Measurements from ENCODE around the gene MCM9. TPM values are rescaled to one million over a fixed set of nuclear protein-coding genes. Genes with fewer than 3 reads are reported as not detected.

Gene MCM9
- total RNA-seq = 20.4 and 20.7 TPM in 2 replicates
- long read RNA-seq, full-length matches to known transcripts = 1 of 20 reads
- long read RNA-seq, partial matches to known transcripts = 3 of 20 reads
- long read RNA-seq, other reads (novel, unspliced or antisense) = 16 of 20 reads

DNA sequence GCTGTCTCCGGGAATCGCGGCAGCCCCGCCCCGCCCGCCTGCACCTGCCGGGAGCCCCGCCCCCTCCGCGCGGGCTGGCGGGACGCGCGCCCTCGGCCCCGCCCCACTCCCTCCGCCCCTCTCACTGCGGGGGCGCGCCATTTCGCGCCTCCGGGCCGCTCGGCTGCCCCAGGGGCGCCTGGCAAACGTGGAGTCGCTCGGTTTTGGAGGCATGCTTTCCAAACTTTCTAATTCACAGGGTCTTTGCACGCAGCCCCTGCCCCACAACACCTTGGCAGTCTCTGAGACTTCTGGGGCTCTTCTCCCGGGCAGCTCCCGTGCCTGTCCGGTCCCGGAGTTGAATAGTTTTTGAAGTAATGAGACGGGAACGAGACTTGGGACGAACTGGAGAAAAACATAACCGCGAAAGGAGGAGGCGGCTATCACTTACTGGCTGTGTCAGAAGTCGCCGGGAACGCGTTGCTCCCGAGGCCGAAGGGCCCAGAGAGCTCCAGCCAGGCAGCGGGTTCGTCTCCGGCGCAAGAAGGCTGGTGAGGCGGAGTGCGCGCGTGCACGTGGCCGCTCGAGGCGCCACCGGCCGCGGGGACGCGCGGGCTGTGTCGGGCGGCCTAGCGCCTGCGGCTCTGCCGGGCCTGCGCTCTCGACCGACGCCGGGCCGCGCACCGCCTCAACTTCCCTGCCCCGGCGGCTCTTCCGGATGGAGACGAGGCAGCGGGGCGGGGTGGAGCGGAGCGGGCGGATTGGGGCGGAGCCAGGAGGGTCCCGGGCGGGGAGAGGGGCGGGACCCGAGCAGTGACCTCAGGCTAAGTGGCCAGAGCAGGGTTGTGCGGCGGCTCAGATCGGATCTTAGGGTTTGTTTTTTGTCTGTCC is at the start of gene MCM9:
Gene MCM9, minus strand, starts transcription at position 699 of the 870 bp plus-strand sequence. CDS start 3,436 bp downstream, outside the sequence.
- no peaks in the 10 kb centered on the region for H3K27me3 Mint-ChIP-seq (ENCODE audit: low read depth)
- peaks cover 3% of the 10 kb centered on the region for H3K9me3 Mint-ChIP-seq
- DNase-seq (ENCODE audit: low read depth, low spot score) = peak; percentile 89
- peak within 1 kb of the TSS; percentile 99 for H3K27ac Mint-ChIP-seq (ENCODE audit: unreplicated experiment)
- peaks cover 11% of the 10 kb centered on the region for H3K36me3 Mint-ChIP-seq (ENCODE audit: low read depth)
- peaks cover 30% of the 10 kb centered on the region for H3K4me1 Mint-ChIP-seq
- TF ChIP-seq, protein P1, sequence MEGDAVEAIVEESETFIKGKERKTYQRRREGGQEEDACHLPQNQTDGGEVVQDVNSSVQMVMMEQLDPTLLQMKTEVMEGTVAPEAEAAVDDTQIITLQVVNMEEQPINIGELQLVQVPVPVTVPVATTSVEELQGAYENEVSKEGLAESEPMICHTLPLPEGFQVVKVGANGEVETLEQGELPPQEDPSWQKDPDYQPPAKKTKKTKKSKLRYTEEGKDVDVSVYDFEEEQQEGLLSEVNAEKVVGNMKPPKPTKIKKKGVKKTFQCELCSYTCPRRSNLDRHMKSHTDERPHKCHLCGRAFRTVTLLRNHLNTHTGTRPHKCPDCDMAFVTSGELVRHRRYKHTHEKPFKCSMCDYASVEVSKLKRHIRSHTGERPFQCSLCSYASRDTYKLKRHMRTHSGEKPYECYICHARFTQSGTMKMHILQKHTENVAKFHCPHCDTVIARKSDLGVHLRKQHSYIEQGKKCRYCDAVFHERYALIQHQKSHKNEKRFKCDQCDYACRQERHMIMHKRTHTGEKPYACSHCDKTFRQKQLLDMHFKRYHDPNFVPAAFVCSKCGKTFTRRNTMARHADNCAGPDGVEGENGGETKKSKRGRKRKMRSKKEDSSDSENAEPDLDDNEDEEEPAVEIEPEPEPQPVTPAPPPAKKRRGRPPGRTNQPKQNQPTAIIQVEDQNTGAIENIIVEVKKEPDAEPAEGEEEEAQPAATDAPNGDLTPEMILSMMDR (conservative IDR thresholded peaks at IDR 0.05) = no peak
- peak within 1 kb of the TSS; percentile 95 for H3K4me3 Mint-ChIP-seq

- Mint-ChIP-seq H3K27ac (ENCODE audit: unreplicated experiment) (no peak overlapping the region), H3K36me3 (ENCODE audit: low read depth) (no peaks in the 10 kb centered on the region), H3K9me3 (no peaks in the 10 kb centered on the region), H3K27me3 (ENCODE audit: low read depth) (no peaks in the 10 kb centered on the region), H3K4me1 (no peaks in the 10 kb centered on the region), H3K4me3 (no peak overlapping the region)
- TF ChIP-seq, protein P1 (conservative IDR thresholded peaks at IDR 0.05) = no peak
- DNase-seq (ENCODE audit: low read depth, low spot score) = no peak
Observed at GRCh38 chr6:118984342-118984741, 49.4 kb upstream of the MCM9 start.

DNA sequence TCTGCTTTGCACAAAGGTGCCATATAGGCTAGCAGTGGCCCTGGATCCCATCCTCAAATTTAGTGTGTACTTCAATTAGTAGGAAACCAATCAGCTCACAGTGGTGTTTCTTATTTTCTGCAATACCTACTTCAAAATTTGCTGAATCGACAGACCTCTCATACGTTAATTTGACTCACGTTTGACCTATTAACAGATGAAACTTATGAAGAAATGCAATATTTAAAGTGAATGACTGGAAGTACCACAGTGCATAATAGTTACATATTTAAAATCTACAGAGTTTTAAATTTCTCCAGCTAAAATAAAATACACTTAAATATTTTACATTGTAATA is 47.6 kb upstream of the MCM9 start:
- H3K27ac Mint-ChIP-seq (ENCODE audit: unreplicated experiment) = no peak overlapping the region
- no peaks in the 10 kb centered on the region for H3K9me3 Mint-ChIP-seq
- DNase-seq (ENCODE audit: low read depth, low spot score) = no peak
- TF ChIP-seq, protein P1 (conservative IDR thresholded peaks at IDR 0.05) = no peak
- H3K27me3 Mint-ChIP-seq (ENCODE audit: low read depth) = no peaks in the 10 kb centered on the region
- H3K36me3 Mint-ChIP-seq (ENCODE audit: low read depth) = no peaks in the 10 kb centered on the region
- H3K4me1 Mint-ChIP-seq = no peaks in the 10 kb centered on the region
- no peak overlapping the region for H3K4me3 Mint-ChIP-seq

DNA sequence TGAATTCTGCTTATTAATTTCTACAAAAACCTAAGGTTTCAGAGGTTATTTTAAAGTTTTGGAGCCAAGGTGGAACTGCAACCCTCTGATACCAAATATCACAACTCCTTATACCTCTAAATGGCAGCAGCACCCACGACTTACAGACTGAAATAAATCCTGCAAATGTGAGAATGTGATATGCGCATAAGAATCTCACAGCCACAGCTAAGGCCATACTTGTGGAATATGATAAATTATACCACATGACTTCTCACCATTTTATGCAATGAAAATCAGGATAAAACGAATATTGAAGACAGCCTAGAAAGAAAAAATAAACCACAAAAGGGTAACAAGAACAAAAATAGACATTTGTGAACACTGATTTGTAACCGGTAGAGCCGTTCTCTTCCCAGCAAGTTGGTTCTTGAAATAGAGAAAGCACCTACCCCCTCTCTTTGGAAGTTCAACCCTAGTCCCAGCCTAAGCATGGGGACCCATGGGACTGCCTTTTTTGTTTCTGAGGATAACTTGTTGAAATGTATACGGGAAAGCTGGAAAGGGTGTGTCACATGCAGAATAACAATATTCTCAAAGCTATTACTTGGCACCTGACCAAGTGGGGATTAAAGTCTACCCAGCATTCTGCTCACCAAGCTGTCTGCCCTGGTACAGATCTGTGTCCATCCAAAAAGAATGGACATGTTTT is 47.1 kb upstream of the MCM9 start:
- no peaks in the 10 kb centered on the region for H3K36me3 Mint-ChIP-seq (ENCODE audit: low read depth)
- H3K9me3 Mint-ChIP-seq = no peaks in the 10 kb centered on the region
- H3K4me1 Mint-ChIP-seq = no peaks in the 10 kb centered on the region
- no peak overlapping the region for H3K4me3 Mint-ChIP-seq
- no peak overlapping the region for H3K27ac Mint-ChIP-seq (ENCODE audit: unreplicated experiment)
- TF ChIP-seq, protein P1 (conservative IDR thresholded peaks at IDR 0.05) = no peak
- no peak for DNase-seq (ENCODE audit: low read depth, low spot score)
- no peaks in the 10 kb centered on the region for H3K27me3 Mint-ChIP-seq (ENCODE audit: low read depth)

- Mint-ChIP-seq H3K4me1 (no peaks in the 10 kb centered on the region), H3K36me3 (ENCODE audit: low read depth) (peaks cover 4% of the 10 kb centered on the region), H3K4me3 (no peak overlapping the region), H3K27ac (ENCODE audit: unreplicated experiment) (no peak overlapping the region), H3K9me3 (no peaks in the 10 kb centered on the region), H3K27me3 (ENCODE audit: low read depth) (no peaks in the 10 kb centered on the region)
- TF ChIP-seq, protein P1 (conservative IDR thresholded peaks at IDR 0.05) = no peak
- no peak for DNase-seq (ENCODE audit: low read depth, low spot score)
Observed at GRCh38 chr6:118980063-118980462, 45.1 kb upstream of the MCM9 start.
